AG04449 (cell line): ENCODE results near the gene KLK3.
A peak's percentile ranks its signal among the peaks of the same experiment; 100 is the strongest.

ENCODE experiments used
- CTCF ChIA-PET: fragments of 350-600 bp; formaldehyde crosslinking; extraction: SDS; loops from one replicate; lab custom pipeline; 2021; ENCODE audit warnings: antibody characterized with exemption; lab: Yijun Ruan, JAX
- POLR2A ChIA-PET: fragments of 400-600, 350-600 bp; formaldehyde crosslinking; extraction: SDS; loops from one replicate; lab custom pipeline; 2020; ENCODE audit warnings: antibody characterized with exemption, inconsistent platforms; lab: Yijun Ruan, JAX
- DNase-seq: peaks from one replicate; pipeline ENCODE4 v3.0.0-alpha.2; 2010; ENCODE audit warnings: low read depth, low spot score
- H3K4me3 ChIP-seq: 2 replicates; pipeline ENCODE4 v1.5.1; 2011; ENCODE audit warnings: low read depth, mild to moderate bottlenecking, control low read depth, low read length
- TF ChIP-seq, protein P1 (sequence below): IDR thresholded peaks from one replicate; pipeline ENCODE4 v1.5.1; 2011; ENCODE audit warnings: mild to moderate bottlenecking, moderate library complexity, low read length, control low read depth, inconsistent platforms; ENCODE audit not compliant: insufficient read depth; ENCODE audit errors: missing control alignments

KLK3 gene

DNA sequence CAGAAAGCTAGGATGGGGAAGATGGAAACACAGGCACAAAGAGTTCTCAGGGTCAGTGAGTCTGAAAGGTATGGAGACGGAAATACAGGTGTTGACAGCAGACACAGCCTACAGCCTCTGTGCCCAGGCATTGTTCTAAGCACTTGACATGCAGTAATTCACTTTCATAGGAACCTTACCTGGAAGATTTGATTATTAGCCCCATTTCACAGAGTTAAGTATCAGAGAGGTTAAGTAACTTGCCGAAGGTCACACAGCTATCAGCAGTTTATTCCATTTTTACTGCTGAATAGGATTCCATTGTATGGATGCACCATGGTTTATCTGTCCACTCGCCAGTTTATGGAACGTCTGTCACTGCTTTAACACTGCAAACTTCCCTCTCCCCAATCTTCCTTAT, 43.3 kb downstream of the KLK3 start:
- no peak overlapping the region for H3K4me3 ChIP-seq
- POLR2A ChIA-PET: no interaction called here
- CTCF ChIA-PET: no interaction called here
- DNase-seq: no peak
- TF ChIP-seq, protein P1, sequence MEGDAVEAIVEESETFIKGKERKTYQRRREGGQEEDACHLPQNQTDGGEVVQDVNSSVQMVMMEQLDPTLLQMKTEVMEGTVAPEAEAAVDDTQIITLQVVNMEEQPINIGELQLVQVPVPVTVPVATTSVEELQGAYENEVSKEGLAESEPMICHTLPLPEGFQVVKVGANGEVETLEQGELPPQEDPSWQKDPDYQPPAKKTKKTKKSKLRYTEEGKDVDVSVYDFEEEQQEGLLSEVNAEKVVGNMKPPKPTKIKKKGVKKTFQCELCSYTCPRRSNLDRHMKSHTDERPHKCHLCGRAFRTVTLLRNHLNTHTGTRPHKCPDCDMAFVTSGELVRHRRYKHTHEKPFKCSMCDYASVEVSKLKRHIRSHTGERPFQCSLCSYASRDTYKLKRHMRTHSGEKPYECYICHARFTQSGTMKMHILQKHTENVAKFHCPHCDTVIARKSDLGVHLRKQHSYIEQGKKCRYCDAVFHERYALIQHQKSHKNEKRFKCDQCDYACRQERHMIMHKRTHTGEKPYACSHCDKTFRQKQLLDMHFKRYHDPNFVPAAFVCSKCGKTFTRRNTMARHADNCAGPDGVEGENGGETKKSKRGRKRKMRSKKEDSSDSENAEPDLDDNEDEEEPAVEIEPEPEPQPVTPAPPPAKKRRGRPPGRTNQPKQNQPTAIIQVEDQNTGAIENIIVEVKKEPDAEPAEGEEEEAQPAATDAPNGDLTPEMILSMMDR: no peak

GRCh38 chr19:50899569-50899968, 44.9 kb downstream of the KLK3 start:
- H3K4me3 ChIP-seq: no peak overlapping the region
- ChIA-PET POLR2A (no interaction called here), CTCF (interaction anchor here (1.0 kb wide), 1 partner anchor 21 kb away, joined by 3 read pairs; no protein-coding TSS in a partner anchor)
- no peak for DNase-seq
- TF ChIP-seq, protein P1: no peak

- CTCF ChIA-PET: no interaction called here
- TF ChIP-seq, protein P1: no peak
- POLR2A ChIA-PET: no interaction called here
- no peak overlapping the region for H3K4me3 ChIP-seq
- no peak for DNase-seq
Measured at GRCh38 chr19:50902640-50903039, 47.9 kb downstream of the KLK3 start.

DNA sequence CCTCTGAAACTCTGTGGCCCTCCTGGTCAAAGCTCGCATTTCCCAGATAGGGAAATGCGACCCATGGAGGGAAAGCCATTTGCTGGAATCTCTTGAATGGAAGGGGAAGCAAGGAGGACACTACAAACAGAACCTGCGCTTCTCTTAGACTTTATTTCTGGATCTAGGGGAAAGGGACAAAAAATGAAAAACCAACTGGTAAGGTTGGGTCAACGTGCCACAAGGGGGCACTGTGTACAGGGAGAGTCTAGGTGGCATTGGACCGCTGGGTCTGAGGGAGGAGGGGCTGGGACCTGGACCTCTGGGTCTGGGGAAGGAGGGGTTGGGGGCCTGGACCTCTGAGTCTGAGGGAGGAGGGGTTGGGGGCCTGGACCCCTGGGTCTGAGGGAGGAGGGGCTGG, 51.5 kb downstream of the KLK3 start:
- POLR2A ChIA-PET: no interaction called here
- CTCF ChIA-PET: interaction anchor here (1.0 to 1.6 kb wide), 2 partner anchors 16 to 369 kb away, joined by 3 to 12 read pairs; no protein-coding TSS in a partner anchor
- DNase-seq: no peak
- H3K4me3 ChIP-seq: no peak overlapping the region
- TF ChIP-seq, protein P1: peak; percentile 26

GRCh38 chr19:50908336-50908735, 53.6 kb downstream of the KLK3 start:
- TF ChIP-seq, protein P1: no peak
- no peak overlapping the region for H3K4me3 ChIP-seq
- CTCF ChIA-PET: interaction anchor here (2.5 kb wide), 1 partner anchor 14 kb away, joined by 14 read pairs; no protein-coding TSS in a partner anchor
- no peak for DNase-seq
- POLR2A ChIA-PET: no interaction called here

DNA sequence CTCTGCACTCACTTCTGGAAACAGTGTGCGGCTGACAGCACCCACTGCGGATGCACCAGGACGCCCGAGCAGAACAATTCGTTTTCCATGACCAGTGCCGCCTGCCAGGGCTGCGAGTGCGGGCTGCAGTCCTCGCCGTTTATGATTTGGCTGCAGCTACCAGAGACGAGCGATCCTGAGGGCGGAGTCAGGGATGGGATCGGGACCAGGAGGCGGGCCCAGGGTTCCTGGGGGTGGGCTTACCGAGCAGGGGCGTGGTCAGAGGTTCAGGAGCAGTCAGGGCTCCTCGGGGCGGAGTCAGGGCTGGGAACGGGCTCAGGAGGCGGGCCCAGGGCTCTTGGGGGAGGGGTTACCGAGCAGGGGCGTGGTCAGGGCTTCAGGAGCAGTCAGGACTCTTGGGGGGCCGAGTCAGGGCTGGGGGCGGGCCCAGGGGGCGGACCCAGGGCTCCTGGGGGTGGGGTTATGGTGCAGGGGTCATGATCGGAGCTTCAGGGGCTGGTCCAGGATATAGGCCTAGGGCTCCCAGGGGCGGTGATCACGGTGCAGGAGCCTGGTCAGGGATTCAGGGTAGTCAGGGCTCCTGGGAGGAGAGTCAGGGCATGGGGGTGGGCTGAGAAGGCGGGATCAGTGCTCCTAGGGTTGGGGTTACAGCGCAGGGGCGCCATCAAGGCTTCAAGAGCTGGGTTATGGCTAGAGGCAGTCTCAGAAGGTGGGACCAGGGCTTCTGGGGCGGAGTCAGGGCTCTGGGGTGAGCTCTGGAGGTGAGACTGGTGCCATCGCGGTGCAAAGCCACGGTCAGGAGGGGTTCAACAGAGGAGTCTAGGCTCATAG, 54.7 kb downstream of the KLK3 start:
- POLR2A ChIA-PET: no interaction called here
- DNase-seq: no peak
- TF ChIP-seq, protein P1: no peak
- no peak overlapping the region for H3K4me3 ChIP-seq
- CTCF ChIA-PET: interaction anchor here (0.6 to 2.5 kb wide), 2 partner anchors 10 to 12 kb away, joined by 3 to 14 read pairs; no protein-coding TSS in a partner anchor
